ENCODE results near the gene C2CD4A.

C2CD4A gene

GRCh38 chr15:62060113-62060895, 6.5 kb upstream of the C2CD4A start, which contains the start of gene VPS13C:
TSS of gene VPS13C (minus strand) at chr15:62060447. CDS start at chr15:62060374, 73 bp downstream.
- peak; percentile 86 for DNase-seq (ENCODE audit: low read depth)

DNA sequence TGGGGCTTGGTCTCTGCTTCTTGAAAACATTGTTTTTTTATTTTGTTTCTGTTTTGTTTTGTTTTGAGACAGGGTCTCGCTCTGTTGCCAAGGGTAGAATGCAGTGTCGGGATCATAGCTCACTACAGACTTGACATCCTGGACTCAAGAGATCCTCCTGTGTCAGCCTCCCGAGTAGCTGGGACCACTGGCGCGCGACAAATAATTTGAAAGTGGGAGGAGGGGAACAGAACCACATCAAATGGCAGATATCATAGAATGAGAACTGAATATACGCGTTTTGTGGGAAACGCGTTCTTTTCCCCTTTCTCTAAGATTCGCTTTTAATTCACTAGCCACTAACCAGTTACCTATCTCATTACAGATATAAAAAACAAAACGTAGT, 5.9 kb upstream of the C2CD4A start:
- no peak for DNase-seq (ENCODE audit: low read depth)

DNA sequence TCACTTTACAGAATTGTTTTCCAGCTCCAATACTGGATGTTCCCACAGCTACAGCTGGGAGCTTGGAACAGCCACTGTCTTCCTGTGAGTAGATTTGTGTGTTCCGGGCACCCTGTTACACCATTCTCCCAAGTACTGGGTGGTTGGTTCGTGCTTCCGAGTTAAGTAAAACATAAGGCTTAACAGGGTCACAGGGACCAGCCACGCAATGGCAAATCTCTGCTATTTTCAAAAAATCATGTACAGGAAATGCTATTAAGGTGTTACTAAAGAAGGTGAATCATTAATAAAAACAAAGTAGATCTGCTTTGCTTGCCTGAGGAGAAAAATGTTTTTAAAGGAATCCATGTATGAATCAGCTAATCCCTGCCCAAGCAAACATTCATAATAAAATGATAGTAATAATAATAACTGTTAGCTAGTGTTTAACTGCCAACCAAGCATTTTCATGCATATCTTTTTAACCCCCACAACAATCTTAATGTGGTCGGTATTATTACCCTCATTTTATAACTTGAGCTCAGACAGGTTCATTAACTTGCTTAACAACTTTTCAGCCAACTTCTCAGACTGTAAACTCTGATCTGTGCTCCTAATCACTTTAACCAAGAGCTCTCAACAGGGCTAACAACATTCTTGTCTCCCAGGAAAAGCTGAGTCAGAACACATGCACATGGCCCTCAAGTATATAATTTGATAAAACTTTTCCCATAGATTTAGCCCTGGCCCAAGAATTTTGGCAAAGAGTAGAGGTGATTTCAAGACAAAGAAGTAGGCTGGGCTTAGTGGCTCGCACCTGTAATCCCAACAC, 2.7 kb upstream of the C2CD4A start:
- DNase-seq (ENCODE audit: low read depth): peak; percentile 78

DNA sequence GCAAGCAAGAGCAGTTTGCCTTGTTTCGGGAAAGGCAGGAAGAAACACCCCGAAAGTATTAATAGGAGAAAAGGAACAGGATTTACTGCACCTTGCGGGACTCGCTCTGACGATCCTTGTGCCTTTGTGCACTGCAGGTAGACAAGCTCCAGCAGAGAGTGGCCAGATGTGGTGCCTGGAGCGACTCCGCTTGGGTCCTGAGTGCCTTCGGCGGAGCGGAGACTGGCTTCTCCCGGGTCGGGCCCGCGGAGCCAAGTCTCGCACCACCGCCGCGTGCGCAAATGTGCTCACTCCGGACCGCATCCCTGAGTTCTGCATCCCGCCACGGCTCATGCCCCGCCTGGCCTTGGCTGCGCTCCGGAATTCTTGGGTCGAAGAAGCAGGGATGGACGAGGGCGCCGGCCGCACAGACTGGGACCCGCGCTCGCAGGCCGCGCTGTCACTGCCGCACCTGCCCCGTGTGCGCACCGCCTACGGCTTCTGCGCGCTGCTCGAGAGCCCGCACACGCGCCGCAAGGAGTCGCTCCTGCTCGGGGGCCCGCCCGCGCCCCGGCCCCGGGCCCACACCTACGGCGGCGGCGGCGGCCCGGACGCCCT, 769 bp downstream of the C2CD4A start:
- DNase-seq (ENCODE audit: low read depth): no peak

- DNase-seq (ENCODE audit: low read depth): peak; percentile 24
These were observed 1.5 kb downstream of the C2CD4A start for GRCh38 chr15:62068071-62068809.

- peak; percentile 16 for DNase-seq (ENCODE audit: low read depth)
These were observed 2.0 kb downstream of the C2CD4A start for GRCh38 chr15:62068810-62069167.

DNA sequence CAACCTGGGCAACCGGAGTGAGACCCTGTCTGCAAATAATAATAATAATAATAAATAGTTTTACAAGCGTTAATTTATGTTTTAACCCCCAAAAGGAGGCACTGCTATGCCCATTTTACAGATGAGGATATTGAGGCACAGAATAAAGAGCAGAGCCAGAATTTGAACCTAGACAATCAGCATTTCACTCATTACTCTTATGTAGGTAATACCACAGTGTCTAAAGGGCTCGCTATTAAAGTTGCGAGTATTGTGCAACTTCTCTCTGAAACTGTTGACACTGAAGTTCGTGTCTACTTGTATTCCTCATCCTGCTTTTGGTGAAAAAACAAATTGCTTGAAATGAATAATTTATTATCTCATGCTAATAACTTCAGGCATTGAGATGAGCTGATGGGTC, 2.8 kb downstream of the C2CD4A start:
- no peak for DNase-seq (ENCODE audit: low read depth)

DNA sequence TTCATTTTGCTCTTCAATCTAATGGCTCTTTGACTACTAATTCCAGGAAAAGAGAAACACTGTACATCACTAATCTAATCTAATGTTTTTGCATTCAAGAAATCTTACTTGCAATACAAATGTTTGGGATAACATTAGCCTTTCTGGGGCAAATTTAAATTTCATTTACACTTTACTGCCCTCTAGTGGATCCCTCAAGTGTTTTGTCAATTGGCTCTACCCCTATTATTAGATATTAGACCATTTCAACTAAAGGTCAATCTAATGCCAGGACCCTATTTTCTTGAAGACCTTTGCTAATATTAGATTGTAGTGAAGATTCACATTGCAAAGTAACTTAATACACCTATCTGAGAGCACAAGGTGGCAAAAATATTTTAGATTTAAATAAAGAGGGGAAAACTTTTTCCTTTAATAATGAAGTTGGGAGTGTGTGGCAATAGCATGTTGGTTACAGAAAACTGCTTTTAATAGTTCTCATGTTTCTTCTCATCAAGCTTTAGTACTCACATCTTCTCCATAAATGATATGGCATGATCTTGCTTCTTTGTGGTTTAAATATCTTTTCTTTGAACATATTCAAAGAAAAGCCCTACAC, 5.0 kb downstream of the C2CD4A start:
- DNase-seq (ENCODE audit: low read depth): peak; percentile 49

GRCh38 chr15:62075595-62076277, 9.0 kb downstream of the C2CD4A start:
- peak; percentile 43 for DNase-seq (ENCODE audit: low read depth)

GRCh38 chr15:62079594-62079993, 12.8 kb downstream of the C2CD4A start:
- no peak for DNase-seq (ENCODE audit: low read depth)

- no peak for DNase-seq (ENCODE audit: low read depth)
These were observed 16.7 kb downstream of the C2CD4A start for GRCh38 chr15:62083194-62084154.

DNA sequence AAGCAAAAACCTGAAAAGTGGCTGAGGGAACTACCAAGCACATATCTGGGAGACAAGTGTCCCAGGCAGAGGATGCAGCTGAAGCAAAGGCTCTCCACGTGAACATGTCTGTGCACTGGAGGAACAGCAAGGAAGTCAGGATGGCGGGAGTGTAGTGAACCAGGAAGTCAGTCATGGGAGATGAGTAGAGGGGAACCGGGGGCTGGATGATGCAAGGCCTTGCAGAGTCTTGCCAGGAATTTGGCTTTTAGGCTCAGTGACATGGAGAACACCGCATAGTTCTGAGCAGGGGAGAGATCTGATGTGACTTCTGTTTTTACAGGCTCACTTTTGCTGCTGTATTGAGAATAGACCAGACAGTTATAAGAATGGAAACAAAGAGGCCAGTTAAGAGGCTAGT, 19.0 kb downstream of the C2CD4A start:
- DNase-seq (ENCODE audit: low read depth): peak; percentile 13

DNA sequence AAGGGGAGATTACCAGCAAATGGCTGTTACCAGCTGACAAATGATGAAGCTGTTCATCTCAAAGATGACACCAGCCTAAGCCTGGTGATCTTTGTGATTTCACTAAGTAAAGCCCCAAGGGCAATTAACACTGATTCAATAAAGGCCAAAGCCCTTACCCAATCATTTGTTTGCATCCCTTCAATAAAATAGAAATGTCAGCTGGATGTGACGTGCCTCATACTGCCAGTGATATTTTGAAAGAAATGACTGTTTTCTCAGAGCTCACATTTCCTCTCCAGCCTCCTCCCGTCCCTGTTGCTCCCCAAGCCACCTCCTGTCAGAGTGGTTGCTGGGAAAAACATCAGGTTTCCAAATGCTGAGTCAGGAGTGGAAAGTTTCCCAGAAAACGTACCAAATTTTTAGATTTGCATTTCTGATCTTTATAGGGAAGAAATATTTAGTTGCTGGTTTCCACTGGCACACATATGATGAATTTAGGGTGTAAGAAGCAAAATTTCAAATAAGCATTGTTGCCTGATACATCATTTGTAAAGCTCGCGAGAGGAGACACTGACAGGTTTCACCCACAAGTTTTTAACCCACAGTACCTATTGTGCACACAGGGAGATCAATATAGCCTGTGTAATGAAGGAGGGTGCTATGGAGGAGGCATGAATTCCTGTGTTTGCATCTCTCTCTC, 21.0 kb downstream of the C2CD4A start:
- no peak for DNase-seq (ENCODE audit: low read depth)

DNA sequence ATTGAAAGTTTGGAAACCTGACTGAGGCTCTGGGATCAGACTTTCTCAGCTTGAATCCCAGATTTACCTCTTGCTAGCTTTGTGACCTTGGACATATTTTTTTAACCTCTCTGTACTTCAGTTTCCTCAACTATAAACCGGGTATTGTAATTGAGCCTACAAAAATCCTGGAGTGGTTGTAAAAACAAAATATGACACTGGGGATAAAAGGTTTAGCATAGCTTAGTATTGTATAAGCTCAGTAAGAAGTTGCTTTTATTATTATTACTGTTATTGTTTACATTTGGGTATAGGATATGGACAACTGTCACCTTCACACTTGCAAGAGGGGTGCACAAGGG, 21.5 kb downstream of the C2CD4A start:
- no peak for DNase-seq (ENCODE audit: low read depth)

GRCh38 chr15:62089616-62090015, 22.8 kb downstream of the C2CD4A start:
- DNase-seq (ENCODE audit: low read depth): no peak

DNA sequence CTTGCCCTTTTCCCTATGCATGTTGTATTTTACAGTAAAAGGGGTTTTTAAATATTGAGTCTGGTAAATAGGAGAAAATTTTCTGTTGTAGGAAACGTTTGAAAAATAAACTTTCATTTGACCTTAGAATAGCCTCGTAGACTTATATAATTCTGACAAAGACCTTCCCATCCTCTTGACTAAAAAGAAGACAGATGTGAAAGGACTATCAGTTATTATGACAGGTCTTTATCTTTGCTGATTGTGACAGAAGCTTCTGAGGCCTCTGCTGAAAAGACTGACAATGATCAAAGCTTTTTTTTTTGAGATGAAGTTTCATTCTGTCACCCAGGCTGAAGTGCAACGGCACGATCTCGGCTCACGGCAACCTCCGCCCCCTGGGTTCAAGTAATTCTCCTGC, 24.2 kb downstream of the C2CD4A start:
- no peak for DNase-seq (ENCODE audit: low read depth)

DNA sequence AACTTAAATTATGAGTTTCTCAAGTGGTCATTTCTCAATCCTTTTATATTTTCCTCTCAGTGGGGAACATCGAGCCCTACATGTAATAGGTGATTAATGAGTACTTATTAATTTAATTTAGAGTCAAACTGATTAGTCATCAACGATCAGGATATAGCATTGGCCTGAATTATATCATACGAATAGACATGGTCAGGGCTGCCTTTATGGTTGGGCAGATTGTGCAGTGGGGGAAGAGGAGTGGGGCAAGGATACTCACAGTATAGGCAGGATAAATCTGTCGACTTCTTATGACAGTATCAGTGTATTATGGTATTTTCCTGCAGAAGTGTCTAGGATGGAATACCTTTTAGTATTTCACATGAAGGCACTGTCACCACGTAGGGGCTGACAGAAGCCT, 27.0 kb downstream of the C2CD4A start:
- no peak for DNase-seq (ENCODE audit: low read depth)

DNA sequence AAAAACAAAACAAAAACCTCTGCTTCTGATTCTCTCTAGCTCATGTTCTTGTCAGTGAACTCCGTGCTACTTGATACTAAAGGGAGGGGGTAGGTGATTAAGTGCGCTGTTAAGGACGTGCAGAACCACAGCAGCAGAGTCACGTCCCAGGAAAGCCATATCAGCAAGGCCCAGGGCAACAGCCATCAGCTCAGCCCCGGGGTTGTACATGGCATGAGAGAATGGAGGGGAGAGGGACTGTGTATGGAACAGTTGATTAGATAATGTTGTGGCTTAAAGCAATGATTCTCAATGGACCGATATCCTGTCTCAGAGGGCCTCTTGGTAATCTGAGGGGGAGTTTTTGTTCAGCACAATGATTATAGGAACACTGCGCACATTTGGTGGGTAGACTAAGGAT, 27.6 kb downstream of the C2CD4A start:
- no peak for DNase-seq (ENCODE audit: low read depth)

DNA sequence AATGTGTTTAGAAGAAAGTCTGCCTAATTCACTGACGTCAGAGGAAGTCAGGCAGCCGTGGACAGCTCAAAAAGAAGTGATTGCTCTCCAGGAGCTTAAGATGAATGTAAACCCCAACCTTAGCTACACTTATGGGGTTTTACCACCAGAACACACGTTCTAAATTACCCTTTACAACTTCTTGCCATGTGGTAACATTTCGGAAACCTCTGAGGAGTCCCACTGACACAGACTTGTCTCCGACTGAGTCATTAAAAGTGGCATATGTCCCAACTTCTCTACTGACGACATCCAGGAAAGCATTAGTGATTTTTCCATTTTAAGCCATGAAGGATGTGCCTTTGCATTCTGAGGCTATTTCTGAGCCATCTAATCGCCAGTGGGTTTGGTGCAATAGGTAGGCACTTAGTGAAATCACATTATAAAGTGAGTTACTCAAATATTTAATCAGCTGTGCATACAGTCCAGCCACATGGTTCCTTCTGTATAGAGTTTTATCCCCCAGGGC, 32.4 kb downstream of the C2CD4A start:
- DNase-seq (ENCODE audit: low read depth): no peak

All from amniotic epithelial cell (primary cell).